WTC11 (cell line): ENCODE results near the gene RABGGTA. TPM values are rescaled to one million over a fixed set of nuclear protein-coding genes. Genes with fewer than 3 reads are reported as not detected.

Experiments
- ATAC-seq: fragments of 200-7000 bp; cut with Tn5 transposase; 2 replicates; pipeline ENCODE4 v1.10.0; 2021; ENCODE audit warnings: mild to moderate bottlenecking, moderate library complexity
- CTCF ChIA-PET: fragments of 300-600 bp; sonication (Branson Sonifier 250); formaldehyde crosslinking; loops from one replicate; lab custom pipeline; 2021; ENCODE audit warnings: antibody characterized with exemption; lab: Charles Lee
- POLR2A ChIA-PET: fragments of 350-600 bp; sonication (Branson Sonifier 250); formaldehyde crosslinking; loops from one replicate; lab custom pipeline; 2021; ENCODE audit warnings: antibody characterized with exemption; lab: Charles Lee
- DNase-seq: peaks from one replicate; pipeline ENCODE4 v3.0.0; 2021; ENCODE audit warnings: low spot score
- H3K27ac Mint-ChIP-seq: 2 replicates; pipeline ENCODE4 v1.8.0; 2021; ENCODE audit warnings: mixed read lengths
- H3K27me3 Mint-ChIP-seq: 2 replicates; pipeline ENCODE4 v1.8.0; 2021; ENCODE audit warnings: low read depth, mild to moderate bottlenecking, moderate library complexity, mixed read lengths
- H3K36me3 Mint-ChIP-seq: 2 replicates; pipeline ENCODE4 v1.8.0; 2021; ENCODE audit warnings: mixed read lengths
- H3K4me1 Mint-ChIP-seq: 2 replicates; pipeline ENCODE4 v1.8.0; 2022; ENCODE audit warnings: mixed read lengths
- H3K4me3 Mint-ChIP-seq: 2 replicates; pipeline ENCODE4 v1.8.0; 2021; ENCODE audit warnings: mild to moderate bottlenecking, moderate library complexity, mixed read lengths
- H3K9me3 Mint-ChIP-seq: 2 replicates; pipeline ENCODE4 v1.8.0; 2021; ENCODE audit warnings: mixed read lengths
- CREM ChIP-seq: sonication (generic); formaldehyde crosslinking; IDR thresholded peaks from 2 replicates; pipeline ENCODE4 v1.8.1; 2022; ENCODE audit warnings: mild to moderate bottlenecking, missing genetic modification reagents, moderate library complexity
- CTCF ChIP-seq: fragments of 200-600 bp; IDR thresholded peaks from 2 replicates; pipeline ENCODE4 v1.8.0; 2022; ENCODE audit warnings: antibody characterized with exemption
- E2F1 ChIP-seq: sonication (generic); formaldehyde crosslinking; IDR thresholded peaks from 2 replicates; pipeline ENCODE4 v1.8.0; 2022; ENCODE audit warnings: mild to moderate bottlenecking, missing genetic modification reagents
- EMX1 ChIP-seq: fragments of 250-450 bp; sonication (Bioruptor Pico); IDR thresholded peaks from 2 replicates; pipeline ENCODE4 v1.8.0; 2021; ENCODE audit warnings: mild to moderate bottlenecking
- HMGA2 ChIP-seq: fragments of 250-450 bp; sonication (Bioruptor Pico); IDR thresholded peaks from 2 replicates; pipeline ENCODE4 v1.4.0; 2021; ENCODE audit warnings: mild to moderate bottlenecking, moderate library complexity
- IRF1 ChIP-seq: sonication (generic); formaldehyde crosslinking; IDR thresholded peaks from 2 replicates; pipeline ENCODE4 v1.8.0; 2023; ENCODE audit warnings: missing genetic modification reagents
- IRF2 ChIP-seq: sonication (generic); formaldehyde crosslinking; IDR thresholded peaks from 2 replicates; pipeline ENCODE4 v1.8.0; 2022; ENCODE audit warnings: low read depth, missing genetic modification reagents, borderline replicate concordance
- KAT7 ChIP-seq: sonication (generic); formaldehyde crosslinking; IDR thresholded peaks from 2 replicates; pipeline ENCODE4 v1.8.1; 2023; ENCODE audit warnings: missing genetic modification reagents, mild to moderate bottlenecking, borderline replicate concordance
- MYBL2 ChIP-seq: sonication (generic); formaldehyde crosslinking; IDR thresholded peaks from 2 replicates; pipeline ENCODE4 v1.8.1; 2023; ENCODE audit warnings: mild to moderate bottlenecking, moderate library complexity, missing genetic modification reagents
- NFE2L1 ChIP-seq: sonication (generic); formaldehyde crosslinking; IDR thresholded peaks from 2 replicates; pipeline ENCODE4 v1.8.1; 2023; ENCODE audit warnings: missing genetic modification reagents
- NR3C1 ChIP-seq: sonication (generic); formaldehyde crosslinking; conservative IDR thresholded peaks from 2 replicates; pipeline ENCODE4 v1.8.1; 2023; ENCODE audit warnings: low read depth, mild to moderate bottlenecking, missing genetic modification reagents
- PRRX2 ChIP-seq: fragments of 250-450 bp; sonication (Bioruptor Pico); IDR thresholded peaks from 2 replicates; pipeline ENCODE4 v1.8.0; 2021; ENCODE audit warnings: mild to moderate bottlenecking
- RELA ChIP-seq: sonication (generic); formaldehyde crosslinking; IDR thresholded peaks from 2 replicates; pipeline ENCODE4 v1.8.1; 2022; ENCODE audit warnings: missing genetic modification reagents, mild to moderate bottlenecking, borderline replicate concordance
- RORB ChIP-seq: fragments of 250-450 bp; sonication (Bioruptor Pico); IDR thresholded peaks from 2 replicates; pipeline ENCODE4 v1.9.0; 2021; ENCODE audit warnings: mild to moderate bottlenecking
- TEAD1 ChIP-seq: sonication (generic); formaldehyde crosslinking; IDR thresholded peaks from 2 replicates; pipeline ENCODE4 v1.8.0; 2022; ENCODE audit warnings: mild to moderate bottlenecking, missing genetic modification reagents
- ZBTB21 ChIP-seq: sonication (generic); formaldehyde crosslinking; IDR thresholded peaks from 2 replicates; pipeline ENCODE4 v1.8.1; 2023; ENCODE audit warnings: mild to moderate bottlenecking, missing genetic modification reagents, borderline replicate concordance
- ZMAT4 ChIP-seq: fragments of 250-450 bp; sonication (Bioruptor Pico); IDR thresholded peaks from 2 replicates; pipeline ENCODE4 v1.9.0; 2021; ENCODE audit warnings: mild to moderate bottlenecking
- ZNF232 ChIP-seq: sonication (generic); formaldehyde crosslinking; IDR thresholded peaks from 2 replicates; pipeline ENCODE4 v1.8.0; 2022; ENCODE audit warnings: mild to moderate bottlenecking, missing genetic modification reagents
- ZNF416 ChIP-seq: fragments of 250-450 bp; sonication (Bioruptor Pico); IDR thresholded peaks from 2 replicates; pipeline ENCODE4 v1.9.0; 2021; ENCODE audit warnings: mild to moderate bottlenecking, inconsistent platforms
- ZNF425 ChIP-seq: fragments of 250-450 bp; sonication (Bioruptor Pico); conservative IDR thresholded peaks from 2 replicates; pipeline ENCODE4 v1.9.0; 2021; ENCODE audit warnings: mild to moderate bottlenecking
- total RNA-seq: library from RNA; stranded (reverse); gene quantifications from 3 replicates; pipeline ENCODE4 v1.2.3, GENCODE V29; 2021
- TF ChIP-seq, protein P1 (sequence below): sonication (generic); formaldehyde crosslinking; IDR thresholded peaks from 2 replicates; pipeline ENCODE4 v1.8.0; 2023; ENCODE audit warnings: mild to moderate bottlenecking, missing genetic modification reagents
- TF ChIP-seq, protein P2 (sequence below): sonication (generic); formaldehyde crosslinking; IDR thresholded peaks from 2 replicates; pipeline ENCODE4 v1.8.1; 2023; ENCODE audit warnings: mild to moderate bottlenecking, missing genetic modification reagents, moderate library complexity
- TF ChIP-seq, protein P3 (sequence below): sonication (generic); formaldehyde crosslinking; IDR thresholded peaks from 2 replicates; pipeline ENCODE4 v1.8.1; 2023; ENCODE audit warnings: mild to moderate bottlenecking, moderate library complexity, missing genetic modification reagents
- TF ChIP-seq, protein P4 (sequence below): sonication (generic); formaldehyde crosslinking; IDR thresholded peaks from 2 replicates; pipeline ENCODE4 v1.8.1; 2022; ENCODE audit warnings: low read depth, mild to moderate bottlenecking, moderate library complexity, missing genetic modification reagents, borderline replicate concordance
- TF ChIP-seq, protein P5 (sequence below): sonication (generic); formaldehyde crosslinking; IDR thresholded peaks from 2 replicates; pipeline ENCODE4 v1.8.0; 2022; ENCODE audit warnings: mild to moderate bottlenecking, missing genetic modification reagents

The RABGGTA gene
- total RNA-seq, 1 experiment from 2014 or later, result 27.1 TPM

GRCh38 chr14:24238123-24238522 lies 33.3 kb downstream of the RABGGTA start (continued):
- TF ChIP-seq, protein P1, sequence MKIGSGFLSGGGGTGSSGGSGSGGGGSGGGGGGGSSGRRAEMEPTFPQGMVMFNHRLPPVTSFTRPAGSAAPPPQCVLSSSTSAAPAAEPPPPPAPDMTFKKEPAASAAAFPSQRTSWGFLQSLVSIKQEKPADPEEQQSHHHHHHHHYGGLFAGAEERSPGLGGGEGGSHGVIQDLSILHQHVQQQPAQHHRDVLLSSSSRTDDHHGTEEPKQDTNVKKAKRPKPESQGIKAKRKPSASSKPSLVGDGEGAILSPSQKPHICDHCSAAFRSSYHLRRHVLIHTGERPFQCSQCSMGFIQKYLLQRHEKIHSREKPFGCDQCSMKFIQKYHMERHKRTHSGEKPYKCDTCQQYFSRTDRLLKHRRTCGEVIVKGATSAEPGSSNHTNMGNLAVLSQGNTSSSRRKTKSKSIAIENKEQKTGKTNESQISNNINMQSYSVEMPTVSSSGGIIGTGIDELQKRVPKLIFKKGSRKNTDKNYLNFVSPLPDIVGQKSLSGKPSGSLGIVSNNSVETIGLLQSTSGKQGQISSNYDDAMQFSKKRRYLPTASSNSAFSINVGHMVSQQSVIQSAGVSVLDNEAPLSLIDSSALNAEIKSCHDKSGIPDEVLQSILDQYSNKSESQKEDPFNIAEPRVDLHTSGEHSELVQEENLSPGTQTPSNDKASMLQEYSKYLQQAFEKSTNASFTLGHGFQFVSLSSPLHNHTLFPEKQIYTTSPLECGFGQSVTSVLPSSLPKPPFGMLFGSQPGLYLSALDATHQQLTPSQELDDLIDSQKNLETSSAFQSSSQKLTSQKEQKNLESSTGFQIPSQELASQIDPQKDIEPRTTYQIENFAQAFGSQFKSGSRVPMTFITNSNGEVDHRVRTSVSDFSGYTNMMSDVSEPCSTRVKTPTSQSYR, result no peak
- TF ChIP-seq EMX1 (CRISPR knock-in tag) (no peak), ZMAT4 (CRISPR knock-in tag) (no peak), IRF1 (CRISPR knock-in tag) (no peak), ZNF416 (no peak)

GRCh38 chr14:24237463-24237955 lies 33.9 kb downstream of the RABGGTA start:
- ATAC-seq, result no peak
- Mint-ChIP-seq H3K4me3 (no peak overlapping the region), H3K27ac (no peak overlapping the region), H3K36me3 (peaks cover 55% of the 10 kb centered on the region), H3K4me1 (peaks cover 20% of the 10 kb centered on the region), H3K27me3 (no peaks in the 10 kb centered on the region), H3K9me3 (no peaks in the 10 kb centered on the region)
- CTCF ChIA-PET, result no interaction called here
- no peak for TF ChIP-seq CREM (CRISPR knock-in tag)
- TF ChIP-seq, protein P2, sequence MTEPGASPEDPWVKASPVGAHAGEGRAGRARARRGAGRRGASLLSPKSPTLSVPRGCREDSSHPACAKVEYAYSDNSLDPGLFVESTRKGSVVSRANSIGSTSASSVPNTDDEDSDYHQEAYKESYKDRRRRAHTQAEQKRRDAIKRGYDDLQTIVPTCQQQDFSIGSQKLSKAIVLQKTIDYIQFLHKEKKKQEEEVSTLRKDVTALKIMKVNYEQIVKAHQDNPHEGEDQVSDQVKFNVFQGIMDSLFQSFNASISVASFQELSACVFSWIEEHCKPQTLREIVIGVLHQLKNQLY (CRISPR knock-in tag), result no peak
- TF ChIP-seq, protein P3, sequence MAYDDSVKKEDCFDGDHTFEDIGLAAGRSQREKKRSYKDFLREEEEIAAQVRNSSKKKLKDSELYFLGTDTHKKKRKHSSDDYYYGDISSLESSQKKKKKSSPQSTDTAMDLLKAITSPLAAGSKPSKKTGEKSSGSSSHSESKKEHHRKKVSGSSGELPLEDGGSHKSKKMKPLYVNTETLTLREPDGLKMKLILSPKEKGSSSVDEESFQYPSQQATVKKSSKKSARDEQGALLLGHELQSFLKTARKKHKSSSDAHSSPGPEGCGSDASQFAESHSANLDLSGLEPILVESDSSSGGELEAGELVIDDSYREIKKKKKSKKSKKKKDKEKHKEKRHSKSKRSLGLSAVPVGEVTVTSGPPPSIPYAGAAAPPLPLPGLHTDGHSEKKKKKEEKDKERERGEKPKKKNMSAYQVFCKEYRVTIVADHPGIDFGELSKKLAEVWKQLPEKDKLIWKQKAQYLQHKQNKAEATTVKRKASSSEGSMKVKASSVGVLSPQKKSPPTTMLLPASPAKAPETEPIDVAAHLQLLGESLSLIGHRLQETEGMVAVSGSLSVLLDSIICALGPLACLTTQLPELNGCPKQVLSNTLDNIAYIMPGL (CRISPR knock-in tag), result no peak
- TF ChIP-seq RORB (CRISPR knock-in tag), result no peak
- no peak for TF ChIP-seq ZNF232
- no peak for TF ChIP-seq NFE2L1 (CRISPR knock-in tag)
- TF ChIP-seq, protein P4, sequence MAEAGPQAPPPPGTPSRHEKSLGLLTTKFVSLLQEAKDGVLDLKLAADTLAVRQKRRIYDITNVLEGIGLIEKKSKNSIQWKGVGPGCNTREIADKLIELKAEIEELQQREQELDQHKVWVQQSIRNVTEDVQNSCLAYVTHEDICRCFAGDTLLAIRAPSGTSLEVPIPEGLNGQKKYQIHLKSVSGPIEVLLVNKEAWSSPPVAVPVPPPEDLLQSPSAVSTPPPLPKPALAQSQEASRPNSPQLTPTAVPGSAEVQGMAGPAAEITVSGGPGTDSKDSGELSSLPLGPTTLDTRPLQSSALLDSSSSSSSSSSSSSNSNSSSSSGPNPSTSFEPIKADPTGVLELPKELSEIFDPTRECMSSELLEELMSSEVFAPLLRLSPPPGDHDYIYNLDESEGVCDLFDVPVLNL, result no peak
- TF ChIP-seq IRF2 (CRISPR knock-in tag), result no peak
- TF ChIP-seq ZNF425 (CRISPR knock-in tag), result no peak
- TF ChIP-seq, protein P5, sequence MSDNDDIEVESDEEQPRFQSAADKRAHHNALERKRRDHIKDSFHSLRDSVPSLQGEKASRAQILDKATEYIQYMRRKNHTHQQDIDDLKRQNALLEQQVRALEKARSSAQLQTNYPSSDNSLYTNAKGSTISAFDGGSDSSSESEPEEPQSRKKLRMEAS, result no peak
- no peak for TF ChIP-seq CTCF
- TF ChIP-seq MYBL2 (CRISPR knock-in tag), result no peak
- TF ChIP-seq KAT7 (CRISPR knock-in tag), result no peak
- no peak for TF ChIP-seq TEAD1 (CRISPR knock-in tag)
- no peak for TF ChIP-seq E2F1
- TF ChIP-seq ZBTB21, result no peak
- no peak for TF ChIP-seq HMGA2 (CRISPR knock-in tag)
- TF ChIP-seq NR3C1 (CRISPR knock-in tag), result no peak
- no peak for TF ChIP-seq RELA
- no peak for TF ChIP-seq PRRX2 (CRISPR knock-in tag)
- TF ChIP-seq, all 79 proteins: peak for 0
- POLR2A ChIA-PET, result no interaction called here
- DNase-seq, result no peak
